ENCODE data around the gene RUVBL2.

Gene RUVBL2

DNA sequence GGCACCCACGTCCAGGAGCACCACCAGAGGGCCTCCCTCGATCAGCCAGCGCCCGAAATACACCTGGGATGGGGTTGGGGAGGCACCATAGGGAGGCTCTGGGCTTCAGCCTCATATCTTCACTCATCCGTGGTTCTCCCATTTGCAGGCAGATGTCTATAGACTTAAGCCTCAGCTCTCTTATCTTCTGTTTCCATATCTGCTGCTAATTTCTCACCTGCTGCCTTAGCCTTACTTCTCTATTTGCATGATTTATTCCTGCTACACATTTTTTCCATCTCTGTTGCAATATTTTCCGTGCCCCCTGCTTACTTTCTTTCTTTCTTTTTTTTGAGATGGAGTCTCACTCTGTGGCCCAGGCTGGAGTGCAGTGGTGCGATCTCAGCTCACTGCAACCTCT is 6.4 kb upstream of the RUVBL2 start (continued):
- no peak for TF ChIP-seq ZNF704 (tag by site-specific recombination; IDR thresholded peaks at IDR 0.05)

GRCh38 chr19:48988286-48988685 is 5.4 kb upstream of the RUVBL2 start:
- TF ChIP-seq ZNF121 (tag by site-specific recombination; IDR thresholded peaks at IDR 0.05) (peak; percentile 94), SP3 (tag by site-specific recombination; IDR thresholded peaks at IDR 0.05) (no peak)
- Histone ChIP-seq H3K36me3 (ENCODE audit: control insufficient read depth in 2 of 2, insufficient read depth in 1 of 2, low read length in 2 of 2) (peaks cover 31 to 66% of the 10 kb centered on the region in 2 experiments; a peak in 2 of 3 replicates), H3K27ac (ENCODE audit: extremely low read depth, low read depth, low read length) (no peak overlapping the region), H3K9me3 (ENCODE audit: control insufficient read depth, insufficient read depth, low read depth, low read length) (no peaks in the 10 kb centered on the region), H3K4me1 (ENCODE audit: control insufficient read depth, insufficient read depth, low read length) (peaks cover 5% of the 10 kb centered on the region; the same call in 1 of the 2 replicates), H3K4me3 (ENCODE audit: low read depth, low read length) (no peak overlapping the region)
- CTCF ChIA-PET, result no interaction called here
- POLR2A ChIA-PET, result interaction anchor here (1.2 kb wide), 1 partner anchor 9 kb away, joined by 3 read pairs; no protein-coding TSS in a partner anchor

GRCh38 chr19:48988860-48989259 is 4.8 kb upstream of the RUVBL2 start:
- Histone ChIP-seq H3K27ac (ENCODE audit: extremely low read depth, low read depth, low read length) (no peak overlapping the region), H3K36me3 (ENCODE audit: control insufficient read depth in 2 of 2, insufficient read depth in 1 of 2, low read length in 2 of 2) (peaks cover 31 to 61% of the 10 kb centered on the region in 2 experiments; a peak in 2 of 3 replicates), H3K4me3 (ENCODE audit: low read depth, low read length) (no peak overlapping the region), H3K4me1 (ENCODE audit: control insufficient read depth, insufficient read depth, low read length) (peaks cover 5% of the 10 kb centered on the region; the same call in 1 of the 2 replicates), H3K9me3 (ENCODE audit: control insufficient read depth, insufficient read depth, low read depth, low read length) (no peaks in the 10 kb centered on the region)
- POLR2A ChIA-PET, result interaction anchor here (0.7 to 1.2 kb wide), 3 partner anchors 10 to 588 kb away, joined by 3 to 6 read pairs (median 5); no protein-coding TSS in a partner anchor
- CTCF ChIA-PET, result interaction anchor here (0.7 to 0.8 kb wide), 2 partner anchors 9 to 193 kb away, joined by 3 read pairs; no protein-coding TSS in a partner anchor
- TF ChIP-seq ZNF2 (tag by site-specific recombination; IDR thresholded peaks at IDR 0.05) (no peak), ZNF366 (tag by site-specific recombination; conservative IDR thresholded peaks at IDR 0.05) (peak; percentile 92), ZNF600 (tag by site-specific recombination; IDR thresholded peaks at IDR 0.05) (no peak)

GRCh38 chr19:48989701-48990291 is 3.9 kb upstream of the RUVBL2 start:
- Histone ChIP-seq H3K9me3 (ENCODE audit: control insufficient read depth, insufficient read depth, low read depth, low read length) (no peaks in the 10 kb centered on the region), H3K4me1 (ENCODE audit: control insufficient read depth, insufficient read depth, low read length) (peaks cover 10% of the 10 kb centered on the region; the same call in 1 of the 2 replicates), H3K27ac (ENCODE audit: extremely low read depth, low read depth, low read length) (no peak overlapping the region), H3K36me3 (ENCODE audit: control insufficient read depth in 2 of 2, insufficient read depth in 1 of 2, low read length in 2 of 2) (peaks cover 28 to 57% of the 10 kb centered on the region in 2 experiments; a peak in 2 of 3 replicates), H3K4me3 (ENCODE audit: low read depth, low read length) (no peak overlapping the region)
- ChIA-PET CTCF (interaction anchor here (0.7 to 0.8 kb wide), 2 partner anchors 8 to 194 kb away, joined by 3 read pairs; no protein-coding TSS in a partner anchor), POLR2A (interaction anchor here (0.7 to 1.2 kb wide), 4 partner anchors 8 to 142 kb away, joined by 3 to 6 read pairs (median 4); no protein-coding TSS in a partner anchor)
- 0 out of 2 replicates have a peak, but pooled peaks have one; percentile 14 for TF ChIP-seq PATZ1 (tag by site-specific recombination; IDR thresholded peaks at IDR 0.05)
- no peak for TF ChIP-seq ZSCAN5A (tag by site-specific recombination; IDR thresholded peaks at IDR 0.05)

GRCh38 chr19:48990400-48990799 is 3.3 kb upstream of the RUVBL2 start:
- no peaks in the 10 kb centered on the region for H3K9me3 ChIP-seq (ENCODE audit: control insufficient read depth, insufficient read depth, low read depth, low read length)
- no peak overlapping the region for H3K27ac ChIP-seq (ENCODE audit: extremely low read depth, low read depth, low read length)
- H3K4me1 ChIP-seq (ENCODE audit: control insufficient read depth, insufficient read depth, low read length), result peaks cover 12% of the 10 kb centered on the region; the same call in 1 of the 2 replicates
- H3K4me3 ChIP-seq (ENCODE audit: low read depth, low read length), result no peak overlapping the region
- TF ChIP-seq ZFHX2 (tag by site-specific recombination; conservative IDR thresholded peaks at IDR 0.05), result 0 out of 2 replicates have a peak, but pooled peaks have one; percentile 20
- TF ChIP-seq ZNF837 (tag by site-specific recombination; IDR thresholded peaks at IDR 0.05), result no peak
- POLR2A ChIA-PET, result interaction anchor here (0.7 kb wide), 1 partner anchor 143 kb away, joined by 6 read pairs; no protein-coding TSS in a partner anchor
- peaks cover 24 to 54% of the 10 kb centered on the region in 2 experiments; a peak in 2 of 3 replicates for H3K36me3 ChIP-seq (ENCODE audit: control insufficient read depth in 2 of 2, insufficient read depth in 1 of 2, low read length in 2 of 2)
- CTCF ChIA-PET, result interaction anchor here (1.3 kb wide), 1 partner anchor 11 kb away, joined by 5 read pairs; no protein-coding TSS in a partner anchor
